Mesothelial cell of epicardium (in vitro differentiated cells): ENCODE results near the gene RAVER1. TPM values are rescaled to one million over a fixed set of nuclear protein-coding genes. Genes with fewer than 3 reads are reported as not detected.
"Not testable (repeated sequence)": the region's sequence is repeated elsewhere in the genome, so short reads cannot be mapped to it uniquely, and the experiment has no call there.

Experiments
- DNase-seq, 2 experiments: peaks; one replicate each; pipeline ENCODE4 v3.0.0; 2021; ENCODE audit warnings: low spot score in 2 of 2; ENCODE audit not compliant: unreplicated experiment in 2 of 2
- H3K27ac Mint-ChIP-seq: 2 replicates; pipeline ENCODE4 v1.8.0; 2021; ENCODE audit warnings: mixed read lengths
- H3K27me3 Mint-ChIP-seq: 2 replicates; pipeline ENCODE4 v1.8.0; 2021; ENCODE audit warnings: low read depth, mixed read lengths
- H3K36me3 Mint-ChIP-seq: 2 replicates; pipeline ENCODE4 v1.8.0; 2021; ENCODE audit warnings: mixed read lengths
- H3K4me1 Mint-ChIP-seq: 2 replicates; pipeline ENCODE4 v1.8.0; 2021; ENCODE audit warnings: mixed read lengths
- H3K4me3 Mint-ChIP-seq: 2 replicates; pipeline ENCODE4 v1.8.0; 2021; ENCODE audit warnings: mild to moderate bottlenecking, moderate library complexity, mixed read lengths
- H3K9me3 Mint-ChIP-seq: 2 replicates; pipeline ENCODE4 v1.8.0; 2021; ENCODE audit warnings: mixed read lengths
- total RNA-seq: library from RNA; stranded (reverse); gene quantifications from 3 replicates; pipeline ENCODE4 v1.2.1, GENCODE V29; 2021
- TF ChIP-seq, protein P1 (sequence below): fragments of 200-600 bp; sonication (generic); IDR thresholded peaks from one replicate; pipeline ENCODE4 v1.5.0; 2021; ENCODE audit warnings: antibody characterized with exemption; ENCODE audit not compliant: unreplicated experiment

RAVER1 gene
- total RNA-seq, 1 donor from 2014 or later = 51.1 TPM

DNA sequence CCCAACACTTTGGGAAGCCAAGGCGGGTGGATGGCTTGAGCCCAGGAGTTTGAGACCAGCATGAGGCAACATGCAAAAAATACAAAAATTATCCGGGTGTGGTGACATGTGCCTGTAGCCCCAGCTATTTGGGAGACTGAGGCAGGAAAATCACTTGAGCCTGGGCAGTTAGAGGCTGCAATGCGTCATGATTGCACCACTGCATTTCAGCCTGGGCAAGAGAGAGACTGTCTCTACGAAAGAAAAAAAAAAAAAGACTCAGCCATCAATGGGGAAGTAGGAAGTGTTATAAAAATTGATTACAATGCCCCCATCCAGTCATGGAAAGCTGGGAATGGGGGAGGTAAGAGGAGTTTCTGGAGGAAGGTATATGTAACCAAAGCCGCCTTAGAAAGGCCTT lies 41.6 kb upstream of the RAVER1 start:
- Mint-ChIP-seq H3K27me3 (no peaks in the 10 kb centered on the region), H3K27ac (no peak overlapping the region), H3K4me3 (no peak overlapping the region), H3K4me1 (peaks cover 5% of the 10 kb centered on the region), H3K36me3 (peaks cover 14% of the 10 kb centered on the region), H3K9me3 (no peaks in the 10 kb centered on the region)
- DNase-seq = no peak
- TF ChIP-seq, protein P1, sequence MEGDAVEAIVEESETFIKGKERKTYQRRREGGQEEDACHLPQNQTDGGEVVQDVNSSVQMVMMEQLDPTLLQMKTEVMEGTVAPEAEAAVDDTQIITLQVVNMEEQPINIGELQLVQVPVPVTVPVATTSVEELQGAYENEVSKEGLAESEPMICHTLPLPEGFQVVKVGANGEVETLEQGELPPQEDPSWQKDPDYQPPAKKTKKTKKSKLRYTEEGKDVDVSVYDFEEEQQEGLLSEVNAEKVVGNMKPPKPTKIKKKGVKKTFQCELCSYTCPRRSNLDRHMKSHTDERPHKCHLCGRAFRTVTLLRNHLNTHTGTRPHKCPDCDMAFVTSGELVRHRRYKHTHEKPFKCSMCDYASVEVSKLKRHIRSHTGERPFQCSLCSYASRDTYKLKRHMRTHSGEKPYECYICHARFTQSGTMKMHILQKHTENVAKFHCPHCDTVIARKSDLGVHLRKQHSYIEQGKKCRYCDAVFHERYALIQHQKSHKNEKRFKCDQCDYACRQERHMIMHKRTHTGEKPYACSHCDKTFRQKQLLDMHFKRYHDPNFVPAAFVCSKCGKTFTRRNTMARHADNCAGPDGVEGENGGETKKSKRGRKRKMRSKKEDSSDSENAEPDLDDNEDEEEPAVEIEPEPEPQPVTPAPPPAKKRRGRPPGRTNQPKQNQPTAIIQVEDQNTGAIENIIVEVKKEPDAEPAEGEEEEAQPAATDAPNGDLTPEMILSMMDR = no peak

DNA sequence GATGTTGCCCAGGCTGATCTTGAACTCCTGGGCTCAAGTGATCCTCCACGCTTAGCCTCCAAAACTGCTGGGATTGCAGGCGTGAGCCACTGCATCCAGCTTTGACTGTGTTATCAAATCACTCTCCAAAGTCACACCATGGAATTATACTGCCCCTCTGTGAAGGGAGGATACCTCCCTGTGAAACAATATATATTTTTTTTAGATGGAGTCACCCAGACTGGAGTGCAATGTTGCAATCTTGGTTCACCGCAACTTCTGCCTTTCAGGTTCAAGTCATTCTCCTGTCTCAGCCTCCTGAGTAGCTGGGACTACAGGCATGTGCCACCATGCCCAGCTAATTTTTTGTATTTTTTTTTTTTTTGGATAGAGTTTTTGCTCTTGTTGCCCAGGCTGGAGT lies 39.4 kb upstream of the RAVER1 start:
- TF ChIP-seq, protein P1 = no peak
- Mint-ChIP-seq H3K27me3 (no peaks in the 10 kb centered on the region), H3K4me1 (no peaks in the 10 kb centered on the region), H3K27ac (no peak overlapping the region), H3K4me3 (no peak overlapping the region), H3K36me3 (peaks cover 32% of the 10 kb centered on the region), H3K9me3 (peaks cover 7% of the 10 kb centered on the region)
- DNase-seq = no peak

DNA sequence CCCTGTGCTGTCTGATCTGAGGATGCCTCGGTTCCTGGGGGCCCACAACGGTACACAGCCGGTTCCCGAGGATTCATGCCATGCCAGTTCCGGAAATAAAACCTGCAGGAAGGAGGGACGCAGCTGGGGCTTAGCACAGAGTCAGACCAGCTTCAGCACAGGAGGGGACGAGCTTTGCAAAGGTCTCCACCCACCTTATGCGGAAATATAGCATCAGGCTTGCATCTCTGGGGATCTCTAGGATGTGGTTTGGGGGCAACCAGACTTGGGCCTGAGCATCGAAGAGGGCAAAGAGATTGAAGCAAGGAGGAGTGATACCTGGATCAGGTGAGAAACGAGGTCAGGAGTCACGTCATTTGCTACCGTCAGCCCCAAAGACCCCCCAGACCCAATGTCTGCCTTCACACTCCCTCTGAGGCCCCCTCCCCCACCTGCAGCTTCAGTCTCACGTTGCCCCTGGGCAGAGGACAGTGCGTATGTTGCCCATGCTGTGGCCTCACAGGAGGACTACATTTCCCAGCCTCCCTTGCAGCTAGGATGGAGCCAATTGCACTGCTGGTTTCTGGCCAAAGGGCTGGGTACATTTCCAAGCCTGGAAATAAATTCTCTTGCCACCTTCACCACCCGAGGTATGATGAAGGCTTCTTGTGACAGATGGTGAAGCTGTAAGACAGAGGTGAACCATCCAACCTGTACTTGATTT lies 34.9 kb upstream of the RAVER1 start:
- Mint-ChIP-seq H3K4me1 (no peaks in the 10 kb centered on the region), H3K36me3 (peaks cover 34% of the 10 kb centered on the region), H3K27me3 (no peaks in the 10 kb centered on the region), H3K9me3 (peaks cover 7% of the 10 kb centered on the region), H3K27ac (no peak overlapping the region), H3K4me3 (no peak overlapping the region)
- TF ChIP-seq, protein P1 = no peak
- no peak for DNase-seq

DNA sequence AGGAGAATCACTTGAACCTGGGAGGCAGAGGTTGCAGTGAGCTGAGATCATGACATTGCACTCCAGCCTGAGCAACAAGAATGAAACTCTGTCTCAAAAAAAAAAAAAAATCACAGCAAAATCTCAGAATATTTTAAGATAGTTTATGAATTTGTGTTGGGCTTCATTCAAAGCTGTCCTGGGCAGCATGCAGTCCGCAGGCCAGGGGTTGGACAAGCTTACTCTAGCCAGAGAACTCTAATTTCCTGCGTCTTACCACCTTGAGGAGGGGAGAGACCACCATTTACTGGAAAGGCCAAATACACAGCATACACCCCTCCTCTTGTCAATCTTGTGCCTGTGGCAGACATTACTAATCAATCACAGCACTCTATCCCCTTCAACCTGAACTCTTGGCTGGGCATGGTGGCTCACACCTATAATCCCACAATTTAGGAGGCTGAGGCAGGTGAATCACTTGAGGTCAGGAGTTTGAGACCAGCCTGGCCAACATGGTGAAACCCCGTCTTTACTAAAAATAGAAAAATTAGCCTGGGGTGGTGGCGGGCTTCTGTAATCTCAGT lies 33.7 kb upstream of the RAVER1 start:
- DNase-seq, H3K4me3 Mint-ChIP-seq, H3K27ac Mint-ChIP-seq, H3K27me3 Mint-ChIP-seq, H3K9me3 Mint-ChIP-seq, H3K4me1 Mint-ChIP-seq: not testable (repeated sequence)
- H3K36me3 Mint-ChIP-seq = peaks cover 35% of the 10 kb centered on the region

DNA sequence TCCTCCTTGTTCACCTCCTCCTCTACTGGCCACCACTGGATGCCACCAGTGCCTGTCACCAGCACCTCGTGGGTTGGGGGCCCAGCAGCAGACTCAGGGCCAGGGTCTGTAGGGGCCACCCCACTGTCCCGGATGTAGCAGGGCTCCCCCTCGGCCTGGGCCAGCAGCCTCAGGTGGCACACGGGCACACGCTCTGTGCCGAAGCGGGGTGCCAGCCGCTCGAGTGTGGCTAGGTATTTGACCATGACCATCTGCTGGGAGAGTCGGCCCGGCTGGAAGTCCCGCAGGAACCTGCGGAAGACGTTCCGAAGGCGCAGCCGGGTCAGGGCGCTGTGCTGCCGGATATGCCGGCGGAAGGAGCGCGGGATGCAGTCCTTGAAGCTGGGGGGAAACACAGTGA lies 32.2 kb upstream of the RAVER1 start:
- Mint-ChIP-seq H3K9me3 (peaks cover 7% of the 10 kb centered on the region), H3K4me1 (no peaks in the 10 kb centered on the region), H3K36me3 (peaks cover 39% of the 10 kb centered on the region), H3K4me3 (no peak overlapping the region), H3K27ac (no peak overlapping the region), H3K27me3 (no peaks in the 10 kb centered on the region)
- TF ChIP-seq, protein P1 = no peak
- no peak for DNase-seq

DNA sequence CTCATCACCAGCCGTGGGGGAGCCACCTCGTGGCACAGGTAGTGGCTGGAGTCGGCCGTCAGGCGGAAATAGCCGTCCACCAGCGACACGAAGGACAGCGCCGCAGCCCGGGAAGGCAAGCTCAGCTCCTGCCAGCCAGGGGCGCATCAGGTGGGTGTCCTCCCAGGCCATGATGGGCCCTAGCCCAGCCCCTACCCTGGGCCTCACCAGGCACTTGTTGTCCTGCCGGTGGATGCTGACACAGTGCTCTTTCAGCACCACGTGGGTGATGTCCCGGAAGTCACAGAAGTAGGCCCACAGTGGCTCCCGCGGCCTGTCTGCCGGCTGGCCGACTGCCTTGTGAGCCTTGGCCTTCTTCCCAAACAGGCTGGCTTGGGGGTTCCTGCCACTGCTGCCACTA lies 31.3 kb upstream of the RAVER1 start:
- no peak for DNase-seq
- Mint-ChIP-seq H3K4me3 (no peak overlapping the region), H3K27me3 (no peaks in the 10 kb centered on the region), H3K9me3 (peaks cover 7% of the 10 kb centered on the region), H3K27ac (no peak overlapping the region), H3K36me3 (peaks cover 37% of the 10 kb centered on the region), H3K4me1 (no peaks in the 10 kb centered on the region)
- TF ChIP-seq, protein P1 = no peak
